ENCODE measurements around the gene WDR7. TPM values are rescaled to one million over a fixed set of nuclear protein-coding genes. Genes with fewer than 3 reads are reported as not detected.

The WDR7 gene
- total and polyA plus RNA-seq, 2 of the 4 experiments (the other 2 are of a cell fraction): 3.7 to 23.3 TPM

GRCh38 chr18:56872140-56872539 is 221.0 kb downstream of the WDR7 start:
- TF ChIP-seq MAFK (IDR thresholded peaks at IDR 0.05; ENCODE audit: low read depth, low read length): no peak
- Histone ChIP-seq H3K79me1 (ENCODE audit: low read depth in 1 of 2, low read length in 2 of 2) (no peaks in the 10 kb centered on the region), H3K27me3 (ENCODE audit: control insufficient read depth, insufficient read depth, low read length) (no peaks in the 10 kb centered on the region), H4K20me1 (ENCODE audit: insufficient read depth, low read length) (no peaks in the 10 kb centered on the region), H3K27ac (ENCODE audit: insufficient read depth, low read length) (no peak overlapping the region), H3K9me1 (ENCODE audit: insufficient read depth, low read length) (no peaks in the 10 kb centered on the region), H2AK9ac (replicated peaks; ENCODE audit: low read depth, low read length, poor library complexity) (no peak overlapping the region), H2BK120ac (ENCODE audit: low read depth, low read length) (no peak overlapping the region), H3K23ac (ENCODE audit: low read depth, low read length) (no peak overlapping the region), H4K91ac (ENCODE audit: insufficient read depth, low read depth, low read length) (no peak overlapping the region), H2BK15ac (ENCODE audit: low read depth, low read length) (no peak overlapping the region), H2BK5ac (ENCODE audit: low read depth, low read length, poor library complexity, severe bottlenecking) (no peak overlapping the region), H3K4ac (ENCODE audit: low read depth, low read length) (no peak overlapping the region), H4K5ac (ENCODE audit: low read depth, low read length) (no peak overlapping the region), H4K8ac (ENCODE audit: low read depth in 2 of 2, low read length in 2 of 2) (no peak overlapping the region), H3K4me1 (ENCODE audit: control insufficient read depth, insufficient read depth, low read length) (no peaks in the 10 kb centered on the region; the same call in 1 of the 2 replicates), H2BK20ac (ENCODE audit: low read depth, low read length) (no peak overlapping the region), H2AK5ac (ENCODE audit: low read depth, low read length) (no peak overlapping the region), H3K4me2 (ENCODE audit: low read depth, low read length) (no peak overlapping the region), H3K36me3 (ENCODE audit: control insufficient read depth, insufficient read depth, low read length) (no peaks in the 10 kb centered on the region), H3K4me3 (ENCODE audit: insufficient read depth, low read depth, low read length) (no peak overlapping the region), H2AFZ (replicated peaks; ENCODE audit: low read length, poor library complexity) (no peak overlapping the region), H3K18ac (ENCODE audit: low read depth, low read length) (no peak overlapping the region), H3K9me3 (ENCODE audit: control insufficient read depth, insufficient read depth, low read length) (no peaks in the 10 kb centered on the region), H3K9ac (ENCODE audit: low read depth, low read length) (no peak overlapping the region), H3K56ac (ENCODE audit: extremely low read depth, insufficient read depth, low read length) (no peak overlapping the region), H3K14ac (replicated peaks; ENCODE audit: low read depth, low read length) (no peak overlapping the region)
- DNase-seq: no peak
- dilution Hi-C loops (cut with HindIII; ENCODE audit: low sequenced_read_pairs, unreplicated experiment) (no loop called here), in situ Hi-C loops (cut with MboI; ENCODE audit: low sequenced_read_pairs) (no loop called here), intact Hi-C loops (cut with micrococcal nuclease) (loop anchor here (5.0 kb wide), 1 partner anchor 150 kb away; no protein-coding TSS in a partner anchor)
- ATAC-seq (ENCODE audit: low read depth): no peak
- no CpG with 5 or more reads among the region's 1 CpG for WGBS, 2 experiments (ENCODE audit: extremely low coverage in 2 of 2, insufficient read length in 1 of 2)
- ChIA-PET CTCF (no interaction called here), POLR2A (ENCODE audit: unreplicated experiment) (no interaction called here)
- BruUV-seq (replicated peaks): no TSS peak
